ENCODE measurements around the gene CHRNA5.

DNA sequence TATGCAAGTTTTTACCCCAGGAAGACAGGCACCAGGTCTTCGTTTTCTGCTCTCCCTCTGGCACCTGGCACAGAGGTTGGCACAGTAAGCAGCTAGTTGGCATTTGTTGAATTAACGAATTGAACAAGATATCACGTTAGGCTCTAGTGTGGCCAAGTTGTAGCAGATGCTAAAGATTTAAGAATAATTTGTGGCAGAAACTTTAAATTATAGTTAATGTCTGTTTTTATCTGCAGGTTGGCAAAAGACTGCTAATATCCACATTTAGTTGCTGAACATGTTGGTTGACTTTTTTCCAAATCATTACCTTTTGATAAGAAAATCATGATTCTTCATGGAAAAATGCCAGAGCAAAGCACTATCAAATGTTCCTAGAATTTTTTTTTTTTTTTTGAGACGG is 8.1 kb downstream of the CHRNA5 start:
- no peak for TF ChIP-seq EZH2phosphoT487 (IDR thresholded peaks at IDR 0.05; ENCODE audit: insufficient read depth, low read depth)
- TF ChIP-seq EZH2 (IDR thresholded peaks at IDR 0.05; ENCODE audit: insufficient read depth, poor library complexity, severe bottlenecking): no peak
